GM12878 (cell line): ENCODE data around the gene TLDC2. TPM values are rescaled to one million over a fixed set of nuclear protein-coding genes. Genes with fewer than 3 reads are reported as not detected.

Source experiments
- BCL11A ChIP-seq: IDR thresholded peaks from 2 replicates; pipeline ENCODE4 v1.6.1; 2011; ENCODE audit warnings: low read depth, low read length
- CEBPB ChIP-seq, 2 experiments: fragments of 150-350 bp in 1 of 2; IDR thresholded peaks; 2 replicates each; pipeline ENCODE4 v1.6.1; 2012 to 2014; ENCODE audit warnings: low read depth in 2 of 2, low read length in 2 of 2, borderline replicate concordance in 1 of 2, inconsistent platforms in 1 of 2
- EED ChIP-seq: sonication (generic); IDR thresholded peaks from 2 replicates; pipeline ENCODE4 v1.6.1; 2016; ENCODE audit warnings: antibody characterized with exemption, low read depth
- ETV6 ChIP-seq, 2 experiments: fragments of 450-650 bp in 1 of 2; IDR thresholded peaks in 1 of 2; conservative IDR thresholded peaks in 1 of 2; 2 replicates each; pipeline ENCODE4 v1.6.1; 2014; ENCODE audit warnings: antibody characterized with exemption in 1 of 2, borderline replicate concordance in 1 of 2, low read depth in 1 of 2, mild to moderate bottlenecking in 1 of 2, moderate library complexity in 1 of 2
- IKZF1 ChIP-seq: fragments of 450-650 bp; conservative IDR thresholded peaks from 2 replicates; pipeline ENCODE4 v1.6.1; 2017; ENCODE audit warnings: antibody characterized with exemption, mild to moderate bottlenecking
- IRF4 ChIP-seq: IDR thresholded peaks from 2 replicates; pipeline ENCODE4 v1.6.1; 2011; ENCODE audit warnings: low read depth, low read length
- JUNB ChIP-seq: IDR thresholded peaks from 2 replicates; pipeline ENCODE4 v1.6.1; 2016; ENCODE audit warnings: antibody characterized with exemption, mild to moderate bottlenecking
- KLF5 ChIP-seq: fragments of 450-650 bp; IDR thresholded peaks from 2 replicates; pipeline ENCODE4 v1.6.1; 2014; ENCODE audit warnings: mild to moderate bottlenecking; ENCODE audit not compliant: partially characterized antibody
- NFIC ChIP-seq: IDR thresholded peaks from 2 replicates; pipeline ENCODE4 v1.6.1; 2012; ENCODE audit warnings: low read depth, mild to moderate bottlenecking, inconsistent platforms, low read length, moderate library complexity
- PML ChIP-seq: IDR thresholded peaks from 2 replicates; pipeline ENCODE4 v1.6.1; 2012; ENCODE audit warnings: low read length, inconsistent platforms
- RFX5 ChIP-seq: IDR thresholded peaks from 2 replicates; pipeline ENCODE4 v1.6.1; 2011; ENCODE audit warnings: low read depth, low read length, improper control_type of control experiment
- SMARCA5 ChIP-seq: fragments of 450-650 bp; IDR thresholded peaks from 2 replicates; pipeline ENCODE4 v1.6.1; 2017; ENCODE audit warnings: mild to moderate bottlenecking
- SMC3 ChIP-seq: IDR thresholded peaks from 2 replicates; pipeline ENCODE4 v1.6.1; 2011; ENCODE audit warnings: low read length, improper control_type of control experiment, borderline replicate concordance
- SPI1 ChIP-seq: IDR thresholded peaks from 2 replicates; pipeline ENCODE4 v1.6.1; 2011; ENCODE audit warnings: low read depth, mild to moderate bottlenecking, low read length, moderate library complexity, borderline replicate concordance; ENCODE audit not compliant: insufficient read depth
- STAT3 ChIP-seq: IDR thresholded peaks from 2 replicates; pipeline ENCODE4 v1.6.1; 2011; ENCODE audit warnings: low read depth, low read length, improper control_type of control experiment
- TARDBP ChIP-seq: IDR thresholded peaks from 2 replicates; pipeline ENCODE4 v1.6.1; 2016; ENCODE audit warnings: borderline replicate concordance
- TBL1XR1 ChIP-seq: IDR thresholded peaks from 2 replicates; pipeline ENCODE4 v1.6.1; 2012; ENCODE audit warnings: low read depth, low read length, improper control_type of control experiment
- ZBED1 ChIP-seq: IDR thresholded peaks from 2 replicates; pipeline ENCODE4 v1.6.1; 2016; ENCODE audit warnings: borderline replicate concordance
- ZNF217 ChIP-seq: fragments of 450-650 bp; IDR thresholded peaks from 2 replicates; pipeline ENCODE4 v1.6.1; 2017; ENCODE audit warnings: antibody characterized with exemption, mild to moderate bottlenecking
- polyA plus RNA-seq, 11 experiments: library from polyadenylated mRNA; depleted of rRNA in 4 of 11; unstranded in 6 of 11; stranded (reverse) in 5 of 11; fragments of >200 nt; fragmentation: Nextera tagmentation in 4 of 11; fragmentation: Illumina TruSeq in 1 of 11; extraction: Ambion mirVana in 4 of 11; extraction: Trizol in 1 of 11; gene quantifications; 1 replicate in 1 of 11; 2 replicates in 10 of 11; pipeline versions ENCODE4 v1.2.1 to v1.2.3, GENCODE V29; 2011 to 2016; ENCODE audit warnings: inconsistent platforms in 2 of 11, missing spikeins in 2 of 11, low read depth in 1 of 11
- total RNA-seq, 4 experiments: library from RNA; depleted of rRNA in 3 of 4; stranded (reverse); fragments of >200 nt in 3 of 4; fragmentation: Illumina TruSeq in 1 of 4; extraction: Trizol in 1 of 4; gene quantifications; 2 replicates each; pipeline versions ENCODE4 v1.2.1 to v1.2.3, GENCODE V29; 2013 to 2021

TLDC2 gene
- total and polyA plus RNA-seq, 10 of the 15 experiments (the other 5 are each of a cell fraction or from before 2014, with no cell fraction given): 0.05 to 0.41 (median 0.21) TPM

GRCh38 chr20:36850759-36851158 lies 25.2 kb upstream of the TLDC2 start (continued):
- TF ChIP-seq TBL1XR1 (no peak), NFIC (no peak; the same call in 1 of the 2 replicates), PML (no peak), IRF4 (0 out of 2 replicates have a peak, but pooled peaks have one; percentile 10), SPI1 (peak; percentile 54; the same call in 1 of the 2 replicates), BCL11A (no peak), RFX5 (no peak), STAT3 (no peak), ZNF217 (peak; percentile 86), KLF5 (no peak), JUNB (no peak), CEBPB (IDR thresholded peaks at IDR 0.05; ENCODE audit: borderline replicate concordance in 1 of 2, low read depth in 2 of 2, low read length in 2 of 2) (no peak), EED (0 out of 2 replicates have a peak, but pooled peaks have one; percentile 45), ETV6 (conservative IDR thresholded peaks at IDR 0.05 in 1 of 2, IDR thresholded peaks at IDR 0.05 in 1 of 2; ENCODE audit: borderline replicate concordance in 1 of 2, low read depth in 1 of 2) (peak in 1 of 2 experiments; percentile 55; a peak in 1 of 4 replicates), IKZF1 (peak; percentile 40; the same call in 1 of the 2 replicates), SMC3 (no peak), ZBED1 (no peak), SMARCA5 (peak; percentile 73; the same call in 1 of the 2 replicates), TARDBP (no peak)
